NCI-H128 (cell line): ENCODE data around the gene GPR35.

Experiments
- DNase-seq: peaks from one replicate; lab custom pipeline; 2025; ENCODE audit not compliant: unreplicated experiment; lab: John Stamatoyannopoulos, UW

The GPR35 gene, protein sequence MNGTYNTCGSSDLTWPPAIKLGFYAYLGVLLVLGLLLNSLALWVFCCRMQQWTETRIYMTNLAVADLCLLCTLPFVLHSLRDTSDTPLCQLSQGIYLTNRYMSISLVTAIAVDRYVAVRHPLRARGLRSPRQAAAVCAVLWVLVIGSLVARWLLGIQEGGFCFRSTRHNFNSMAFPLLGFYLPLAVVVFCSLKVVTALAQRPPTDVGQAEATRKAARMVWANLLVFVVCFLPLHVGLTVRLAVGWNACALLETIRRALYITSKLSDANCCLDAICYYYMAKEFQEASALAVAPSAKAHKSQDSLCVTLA

GRCh38 chr2:240624950-240625621, at the start of gene GPR35:
Gene GPR35, plus strand, starts transcription at chr2:240625480. Its CDS starts 4,473 bp downstream, at chr2:240629953.
- no peak for DNase-seq

- DNase-seq, result no peak
These were observed 49.2 kb upstream of the GPR35 start for GRCh38 chr2:240576036-240576435.

- DNase-seq, result no peak
These were observed 48.7 kb upstream of the GPR35 start for GRCh38 chr2:240576436-240577205.

GRCh38 chr2:240577281-240578109, 47.8 kb upstream of the GPR35 start:
- DNase-seq, result no peak

- no peak for DNase-seq
These were observed 47.2 kb upstream of the GPR35 start for GRCh38 chr2:240578110-240578450.

GRCh38 chr2:240578488-240578887, 46.8 kb upstream of the GPR35 start:
- DNase-seq, result no peak

DNA sequence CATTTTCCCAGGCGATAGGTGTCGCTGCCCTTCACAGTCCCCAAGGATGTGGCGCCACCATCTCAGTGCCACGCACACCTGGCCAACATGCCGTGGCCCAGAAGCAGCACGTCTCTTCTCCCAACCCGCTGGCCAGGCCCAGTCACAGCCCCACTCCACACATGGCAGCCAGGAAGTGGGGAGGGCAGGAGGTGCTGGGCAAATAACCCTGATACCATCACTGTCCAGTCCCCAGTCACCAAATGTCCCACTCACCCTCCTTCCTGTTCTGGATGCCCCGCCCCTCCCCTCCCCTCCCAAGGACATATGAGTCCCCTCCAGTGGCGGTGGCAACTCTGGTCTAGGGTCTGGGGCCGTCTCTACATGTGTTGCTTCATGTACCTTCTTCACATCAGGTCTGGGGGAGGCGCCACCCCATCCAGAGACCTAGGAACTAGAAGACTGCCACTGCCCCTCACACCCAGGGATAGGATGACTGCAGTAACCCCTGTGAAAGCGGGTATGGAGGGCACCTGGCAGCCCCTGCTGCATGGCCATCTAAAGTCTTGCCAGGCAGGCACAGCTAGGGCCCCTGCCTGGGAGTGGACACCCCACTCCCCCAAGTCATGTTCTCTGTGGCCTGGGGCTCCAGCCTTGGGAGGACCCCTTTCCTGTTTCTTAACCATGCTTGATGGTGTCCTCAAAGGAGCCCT, 46.1 kb upstream of the GPR35 start:
- no peak for DNase-seq

GRCh38 chr2:240579771-240580614, 45.3 kb upstream of the GPR35 start:
- DNase-seq, result no peak

DNA sequence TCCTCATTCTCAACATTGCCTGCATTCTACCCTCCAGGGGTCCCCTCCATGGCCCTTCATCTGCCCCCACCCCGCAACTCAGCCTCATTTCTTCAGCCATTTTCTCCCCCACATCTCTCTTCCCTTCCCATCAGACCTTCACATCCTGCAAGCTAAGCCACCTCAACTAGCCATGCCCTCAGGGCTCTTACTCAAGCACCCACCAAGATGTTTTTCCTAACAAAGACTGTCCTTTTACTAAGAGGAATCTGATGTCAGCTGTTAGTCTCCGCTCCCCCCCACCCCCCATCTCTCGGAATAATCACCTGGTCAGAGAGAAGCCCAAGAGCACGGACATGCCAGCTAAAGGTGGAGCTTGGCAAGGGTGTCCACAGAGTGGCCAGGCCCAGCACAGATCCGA, 43.5 kb upstream of the GPR35 start:
- DNase-seq, result no peak

GRCh38 chr2:240582781-240583180, 42.5 kb upstream of the GPR35 start:
- DNase-seq, result no peak

DNA sequence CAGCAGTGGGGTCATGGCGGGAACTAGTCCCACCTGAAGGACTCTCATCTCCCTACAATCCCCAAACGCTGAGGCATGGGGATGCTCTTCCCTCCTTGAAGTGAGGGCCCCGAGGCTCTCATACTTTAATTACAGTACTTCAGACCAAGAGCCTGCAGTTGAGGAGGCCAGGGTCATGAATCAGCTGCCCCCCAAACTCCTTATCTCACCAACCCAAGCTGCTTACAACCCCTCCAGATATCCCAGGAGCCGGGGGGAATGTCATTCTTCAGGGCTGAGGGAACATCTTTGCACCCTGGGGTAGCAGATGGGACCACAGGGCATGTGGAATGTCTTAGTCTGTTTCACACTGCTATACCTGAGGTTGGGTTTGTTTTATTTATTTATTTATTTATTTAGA, 41.5 kb upstream of the GPR35 start:
- DNase-seq, result no peak

- DNase-seq, result no peak
These were observed 40.7 kb upstream of the GPR35 start for GRCh38 chr2:240584486-240585031.

- no peak for DNase-seq
These were observed 40.2 kb upstream of the GPR35 start for GRCh38 chr2:240585101-240585500.

DNA sequence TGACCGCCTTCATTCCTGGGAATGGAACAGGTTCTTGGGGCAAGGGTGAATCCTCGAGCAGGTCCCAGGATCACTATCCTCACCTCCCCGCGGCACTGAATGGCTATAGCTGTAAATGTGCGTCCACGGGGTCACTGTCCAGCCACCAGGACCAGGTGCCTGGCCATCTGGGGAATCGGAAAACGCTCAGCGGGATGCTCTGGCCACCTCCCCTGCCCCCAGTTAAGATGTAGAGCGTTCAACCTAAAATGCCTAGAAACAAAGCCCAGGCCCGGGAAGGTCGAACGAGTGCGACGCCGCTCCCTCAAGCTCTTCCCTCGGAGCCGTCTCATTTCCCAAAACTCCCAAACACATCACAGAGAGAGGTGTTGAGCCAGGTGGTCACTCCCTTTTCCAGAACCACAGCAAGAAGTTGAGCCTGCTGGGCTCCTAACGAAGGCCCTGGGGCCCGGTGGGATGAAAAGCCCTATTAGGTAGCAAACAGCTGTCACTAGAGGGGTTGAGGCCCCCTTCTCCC, 39.5 kb upstream of the GPR35 start:
- DNase-seq, result no peak

- DNase-seq, result peak; percentile 86
These were observed 38.9 kb upstream of the GPR35 start, which contains the start of gene CAPN10 for GRCh38 chr2:240586198-240586918. Gene CAPN10, plus strand, starts transcription at chr2:240586734. Its CDS starts 178 bp downstream, at chr2:240586912.

DNA sequence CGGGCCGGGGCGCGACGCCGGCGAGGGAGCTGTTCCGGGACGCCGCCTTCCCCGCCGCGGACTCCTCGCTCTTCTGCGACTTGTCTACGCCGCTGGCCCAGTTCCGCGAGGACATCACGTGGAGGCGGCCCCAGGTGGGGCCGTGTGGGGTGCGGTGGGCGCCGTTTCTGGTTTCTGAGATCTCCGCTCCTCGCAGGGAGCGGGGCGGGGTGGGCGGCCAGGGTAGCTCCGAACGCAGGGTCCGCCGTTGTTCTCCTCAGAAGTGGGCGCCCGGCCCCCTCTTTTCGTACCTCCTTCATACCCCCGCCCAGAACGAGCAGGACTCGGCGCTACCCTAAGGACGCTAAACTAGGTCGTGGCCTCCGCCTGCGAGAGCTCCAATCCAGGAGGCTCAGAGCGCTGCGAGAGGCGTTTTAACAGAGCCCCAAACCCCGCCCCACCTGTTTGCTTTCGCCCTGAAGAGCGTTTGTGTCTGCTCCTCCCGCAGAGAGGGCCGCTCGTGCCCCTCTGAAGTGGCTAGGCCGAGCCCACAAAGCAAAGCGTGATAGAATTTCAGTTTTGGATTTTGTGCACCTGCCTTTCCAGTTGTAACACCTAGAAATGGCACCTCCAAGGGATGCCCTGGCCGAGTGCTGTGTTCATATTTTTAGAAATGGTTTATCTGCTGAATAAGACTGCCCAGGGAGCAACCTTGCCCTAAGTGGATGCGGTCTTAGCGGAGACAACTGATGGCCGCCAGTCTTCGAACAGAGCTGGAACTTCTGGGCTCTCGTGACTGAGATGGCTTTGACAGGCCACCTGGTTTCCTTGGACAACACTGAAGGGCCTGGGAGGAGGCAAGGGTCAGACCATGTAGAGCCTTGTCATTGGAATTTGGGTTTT, 38.1 kb upstream of the GPR35 start:
- DNase-seq, result peak; percentile 26

GRCh38 chr2:240588006-240588655, 37.1 kb upstream of the GPR35 start:
- DNase-seq, result no peak
